Measurements from ENCODE around the gene CRTC1. TPM values are rescaled to one million over a fixed set of nuclear protein-coding genes. Genes with fewer than 3 reads are reported as not detected.
A peak's percentile ranks its signal among the peaks of the same experiment; 100 is the strongest.

The CRTC1 gene
- total and polyA plus RNA-seq, 11 donors: 3.8 to 10.2 (median 7.2) TPM

GRCh38 chr19:18773682-18774081, 90.2 kb downstream of the CRTC1 start:
- H3K4me3 ChIP-seq: no peak overlapping the region
- TF ChIP-seq CTCF (IDR thresholded peaks at IDR 0.05): no peak
- TF ChIP-seq POLR2A (IDR thresholded peaks at IDR 0.05): no peak
- no peak overlapping the region for H3K27ac ChIP-seq
- DNase-seq (no peak), ATAC-seq (no peak)
- no peaks in the 10 kb centered on the region for H3K9me3 ChIP-seq
- peaks cover 0 to 12% (median 0%) of the 10 kb centered on the region in 9 donors for H3K27me3 ChIP-seq
- 91 to 94% (median 91%) methylated on average over 8 to 9 of the region's 9 CpGs for WGBS, 4 donors
- H3K36me3 ChIP-seq: no peaks in the 10 kb centered on the region
- peaks cover 0 to 5% (median 0%) of the 10 kb centered on the region in 12 donors for H3K4me1 ChIP-seq
- intact Hi-C loops (cut with DNase I): no loop called here

- DNase-seq (no peak), ATAC-seq (no peak)
- 92 to 96% (median 95%) methylated on average over 7 to 11 of the region's 11 CpGs for WGBS, 4 donors
- Histone ChIP-seq H3K27ac (no peak overlapping the region), H3K4me1 (peaks cover 0 to 5% (median 0%) of the 10 kb centered on the region in 12 donors), H3K36me3 (no peaks in the 10 kb centered on the region), H3K9me3 (no peaks in the 10 kb centered on the region), H3K27me3 (peaks cover 0 to 16% (median 0%) of the 10 kb centered on the region in 9 donors), H3K4me3 (no peak overlapping the region)
- intact Hi-C loops (cut with DNase I): no loop called here
- no peak for TF ChIP-seq CTCF (IDR thresholded peaks at IDR 0.05)
- TF ChIP-seq POLR2A (IDR thresholded peaks at IDR 0.05): no peak
Observed at GRCh38 chr19:18774107-18774506, 90.6 kb downstream of the CRTC1 start.

- Histone ChIP-seq H3K4me3 (no peak overlapping the region), H3K36me3 (no peaks in the 10 kb centered on the region), H3K4me1 (peaks cover 0 to 5% (median 0%) of the 10 kb centered on the region in 12 donors), H3K27me3 (peaks cover 0 to 21% (median 0%) of the 10 kb centered on the region in 9 donors), H3K9me3 (no peaks in the 10 kb centered on the region), H3K27ac (no peak overlapping the region)
- TF ChIP-seq POLR2A (IDR thresholded peaks at IDR 0.05) (no peak), CTCF (IDR thresholded peaks at IDR 0.05) (no peak)
- no peak for ATAC-seq
- peak in 1 of 5 donors; percentile 56 for DNase-seq
- intact Hi-C loops (cut with DNase I): no loop called here
- 96% methylated on average over 22 to 40 of the region's 40 CpGs for WGBS, 4 donors
Observed at GRCh38 chr19:18774782-18775444, 91.4 kb downstream of the CRTC1 start.

- ATAC-seq (peak in 1 of 4 donors; percentile 6), DNase-seq (peak in 1 of 5 donors; percentile 47)
- Histone ChIP-seq H3K9me3 (no peaks in the 10 kb centered on the region), H3K4me1 (peaks cover 0 to 5% (median 0%) of the 10 kb centered on the region in 12 donors), H3K36me3 (no peaks in the 10 kb centered on the region), H3K27me3 (peaks cover 0 to 23% (median 3%) of the 10 kb centered on the region in 9 donors), H3K4me3 (no peak overlapping the region), H3K27ac (no peak overlapping the region)
- WGBS, 4 donors: 85 to 92% (median 91%) methylated on average over 9 to 33 of the region's 33 CpGs
- intact Hi-C loops (cut with DNase I): no loop called here
- no peak for TF ChIP-seq CTCF (IDR thresholded peaks at IDR 0.05)
- no peak for TF ChIP-seq POLR2A (IDR thresholded peaks at IDR 0.05)
Observed at GRCh38 chr19:18775586-18776287, 92.3 kb downstream of the CRTC1 start.

All from heart left ventricle (tissue), 16 donors.